GM19239 (cell line): ENCODE results near the gene GALNT16.
"Not testable (repeated sequence)": the region's sequence is repeated elsewhere in the genome, so short reads cannot be mapped to it uniquely, and the experiment has no call there.

ENCODE experiments used
- DNase-seq: peaks from one replicate; pipeline ENCODE4 v3.0.0; 2011; ENCODE audit warnings: low spot score; ENCODE audit not compliant: insufficient read length
- FAIRE-seq: peaks from 2 replicates; lab custom pipeline; 2011; peaks lifted over from hg19 to GRCh38; lab: Jason Lieb, UNC

Gene GALNT16

GRCh38 chr14:69281450-69282169 is 21.7 kb downstream of the GALNT16 start:
- DNase-seq (no peak), FAIRE-seq (no peak)

DNA sequence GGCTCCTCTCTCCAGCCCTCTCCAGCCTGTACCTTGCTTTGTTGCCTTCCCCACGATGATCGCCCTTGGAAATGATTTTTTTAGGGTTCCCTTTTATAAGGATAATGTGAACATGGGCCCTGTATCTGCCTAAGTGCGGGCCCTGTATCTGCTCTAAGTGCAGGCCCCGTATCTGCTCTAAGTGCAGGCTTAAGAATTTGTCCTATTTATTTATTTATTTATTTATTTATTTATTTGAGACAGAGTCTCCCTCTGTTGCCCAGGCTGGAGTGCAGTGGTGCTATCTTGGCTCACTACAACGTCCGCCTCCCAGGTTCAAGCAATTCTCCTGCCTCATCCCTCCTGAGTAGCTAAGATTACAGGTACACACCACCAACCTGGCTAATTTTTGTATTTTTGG is 22.5 kb downstream of the GALNT16 start:
- DNase-seq (no peak), FAIRE-seq (no peak)

DNA sequence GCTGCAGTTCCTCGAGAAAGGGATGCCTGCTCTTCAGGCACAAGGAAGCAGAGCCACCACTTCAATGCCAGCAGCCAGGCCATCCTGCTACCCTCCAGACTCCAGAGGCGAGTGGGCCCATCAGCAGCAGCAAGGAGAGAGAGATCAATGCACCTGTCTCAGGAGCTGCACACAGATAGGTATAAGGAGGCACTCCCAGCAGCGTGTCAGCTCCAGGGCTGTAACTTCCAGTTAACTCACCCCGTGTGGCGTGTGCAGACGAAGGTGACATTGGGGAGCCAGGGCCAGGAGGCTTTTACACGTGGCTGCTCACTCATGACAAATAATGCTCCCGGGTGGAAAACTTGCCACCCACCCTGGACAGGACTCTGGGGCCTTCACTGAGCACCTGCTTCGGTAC is 24.2 kb downstream of the GALNT16 start:
- DNase-seq (no peak), FAIRE-seq (no peak)

GRCh38 chr14:69285661-69286255 is 25.8 kb downstream of the GALNT16 start:
- DNase-seq: no peak
- no peak for FAIRE-seq

GRCh38 chr14:69287098-69288010 is 27.4 kb downstream of the GALNT16 start:
- DNase-seq: no peak
- no peak for FAIRE-seq

DNA sequence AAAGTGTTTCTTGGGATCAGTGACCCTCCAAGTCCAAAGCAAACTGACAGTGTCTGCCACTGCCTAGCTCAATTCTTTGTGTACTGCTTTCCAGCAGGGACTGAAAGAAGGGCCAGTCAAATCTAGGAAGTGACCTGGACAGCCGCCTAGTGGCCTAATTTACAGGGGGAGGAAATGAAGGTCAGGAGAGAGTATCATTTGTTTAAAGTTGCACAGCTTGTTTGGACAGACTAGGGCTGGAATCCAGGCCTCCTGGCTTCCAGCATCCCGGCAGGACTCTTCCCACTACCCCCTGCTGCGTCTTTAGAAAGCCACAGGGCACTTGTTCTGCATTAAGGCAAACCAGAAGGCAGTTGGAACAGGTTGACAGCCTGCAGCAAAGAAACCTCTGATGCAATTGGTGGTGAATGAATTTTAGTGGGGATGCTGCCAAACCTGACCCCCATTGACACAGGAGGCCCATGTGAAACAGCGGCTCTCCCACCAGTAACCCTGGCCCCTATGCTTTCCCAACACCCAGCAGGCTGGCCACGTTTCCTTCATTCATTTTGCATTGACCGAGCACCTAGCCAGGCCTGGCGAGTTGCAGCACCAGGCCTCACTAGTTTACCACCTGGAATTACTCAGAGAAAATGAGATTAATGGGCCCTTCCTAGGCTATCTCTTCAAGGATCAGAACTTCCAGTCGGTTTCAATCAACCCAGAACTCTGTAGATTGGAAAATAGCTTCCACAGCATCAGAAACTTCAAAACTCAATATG is 28.2 kb downstream of the GALNT16 start:
- FAIRE-seq (no peak), DNase-seq (no peak)

DNA sequence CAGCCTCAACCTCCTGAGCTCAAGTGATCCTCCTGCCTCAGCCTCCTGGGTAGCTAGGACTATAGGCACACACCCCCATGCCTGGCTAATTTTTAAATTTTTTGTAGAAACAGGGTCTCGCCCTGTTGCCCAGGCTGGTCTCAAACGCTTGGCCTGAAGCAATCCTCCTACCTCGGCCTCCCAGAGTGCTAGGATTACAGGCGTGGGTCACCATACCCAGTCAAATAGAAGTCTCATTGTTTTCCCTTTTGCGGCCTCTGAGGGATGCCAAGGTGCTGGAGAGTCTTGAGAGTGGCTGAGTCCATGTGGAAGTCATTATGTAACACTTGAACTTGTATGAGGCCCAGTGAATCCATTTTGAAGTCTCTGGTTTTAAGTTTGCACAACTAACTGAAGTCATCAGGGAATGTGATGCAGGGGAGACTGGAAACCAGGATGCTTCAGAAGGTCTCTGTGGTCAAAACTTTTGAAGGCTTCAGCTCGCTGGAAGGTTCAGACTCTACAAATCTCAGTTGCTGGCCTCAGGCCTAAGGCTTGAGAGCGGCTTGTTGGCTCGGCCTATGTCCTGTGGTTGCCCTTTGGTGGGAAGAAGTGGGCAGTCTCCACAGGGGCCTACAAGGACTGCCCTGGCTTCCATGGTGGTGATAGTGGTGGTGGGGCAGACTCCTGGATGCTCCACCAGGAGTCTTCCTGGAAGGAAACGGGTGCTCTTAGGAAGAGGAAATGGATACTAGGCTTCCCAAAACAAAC is 29.2 kb downstream of the GALNT16 start:
- no peak for FAIRE-seq
- no peak for DNase-seq

DNA sequence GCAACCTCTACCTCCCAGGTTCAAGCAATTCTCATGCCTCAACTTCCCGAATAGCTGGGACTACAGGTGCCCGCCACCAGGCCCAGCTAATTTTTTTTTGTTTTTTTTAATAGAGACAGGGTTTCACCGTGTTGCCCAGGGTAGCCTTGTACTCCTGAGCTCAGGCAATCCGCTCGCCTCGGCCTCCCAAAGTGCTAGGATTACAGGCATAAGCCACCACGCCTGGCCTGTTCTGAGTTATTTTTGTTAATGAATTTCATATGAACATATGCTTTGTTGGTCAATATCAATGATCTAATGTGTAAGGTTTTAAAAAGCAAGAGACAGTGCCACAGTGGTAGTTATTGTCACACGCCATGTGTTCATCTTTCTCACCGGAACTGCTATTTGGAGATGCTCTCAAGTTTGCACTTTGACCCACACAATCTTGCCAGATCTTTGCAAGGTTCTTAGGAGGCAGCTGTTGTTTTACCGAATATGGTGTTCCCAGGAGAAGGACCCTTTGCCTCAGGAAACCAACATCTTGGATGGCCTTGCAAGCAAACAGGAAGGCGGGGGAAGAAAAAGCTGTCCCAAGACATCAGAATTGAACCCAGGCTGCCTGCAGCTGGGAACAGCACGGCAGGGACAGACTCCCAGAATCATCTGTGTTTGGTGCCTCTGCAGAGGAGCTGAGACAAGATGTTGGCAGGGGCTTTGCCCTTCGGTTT is 30.0 kb downstream of the GALNT16 start:
- FAIRE-seq (no peak), DNase-seq (no peak)

DNA sequence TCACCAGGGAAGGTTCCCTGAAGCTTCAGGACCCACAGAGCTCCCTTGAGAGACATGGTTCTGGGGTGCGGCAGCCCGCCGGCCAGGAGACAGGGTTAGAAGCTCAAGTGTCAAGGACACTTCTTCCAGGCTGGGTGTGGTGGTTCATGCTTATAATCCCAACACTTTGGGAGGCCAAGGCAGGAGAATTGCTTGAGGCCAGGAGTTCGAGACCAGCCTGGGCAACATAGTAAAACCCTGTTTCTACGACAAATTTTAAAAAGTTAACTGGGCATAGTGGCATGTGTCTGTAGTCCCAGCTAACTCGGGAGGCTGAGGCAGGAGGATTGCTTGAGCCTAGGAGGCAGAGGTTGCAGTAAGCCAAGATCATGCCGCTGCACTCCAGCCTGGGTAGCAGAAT is 30.9 kb downstream of the GALNT16 start:
- not testable (repeated sequence) for DNase-seq, FAIRE-seq

GRCh38 chr14:69291396-69291795 is 31.4 kb downstream of the GALNT16 start:
- DNase-seq: no peak

DNA sequence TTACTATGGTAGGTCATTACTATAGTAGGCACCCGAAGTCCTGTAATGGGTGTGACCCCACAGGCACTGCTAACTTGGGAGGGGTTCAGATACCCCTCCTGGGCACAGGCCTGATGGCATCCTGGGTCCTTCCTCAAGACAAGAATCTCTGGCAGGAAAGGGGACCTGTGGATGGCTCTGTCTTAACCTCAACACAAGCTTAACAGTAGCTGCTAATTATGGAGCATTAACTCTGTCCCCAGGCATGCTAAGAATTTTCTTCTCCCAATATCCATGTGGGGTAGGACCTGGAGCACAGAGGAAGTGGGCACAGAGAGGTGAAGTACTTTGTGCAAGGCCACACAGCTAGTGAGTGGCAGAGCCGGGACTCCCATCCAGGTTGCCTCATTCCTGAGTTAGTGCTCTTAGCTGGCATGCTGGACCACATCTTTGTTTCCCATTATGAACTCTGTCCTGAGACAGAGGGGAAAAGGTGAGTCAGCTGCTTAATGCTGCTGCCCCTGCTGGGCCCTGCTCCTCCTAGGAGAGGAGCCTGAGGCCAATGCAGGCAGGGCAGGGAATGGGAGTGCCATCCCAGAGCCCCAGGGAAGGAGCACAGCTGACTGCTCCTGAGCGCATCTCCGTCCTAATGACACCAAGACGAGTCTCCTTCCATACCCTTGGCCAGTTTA is 32.1 kb downstream of the GALNT16 start:
- FAIRE-seq (no peak), DNase-seq (no peak)

More at GRCh38 chr14:69291396-69291795, 31.4 kb downstream of the GALNT16 start:
- FAIRE-seq: no peak

DNA sequence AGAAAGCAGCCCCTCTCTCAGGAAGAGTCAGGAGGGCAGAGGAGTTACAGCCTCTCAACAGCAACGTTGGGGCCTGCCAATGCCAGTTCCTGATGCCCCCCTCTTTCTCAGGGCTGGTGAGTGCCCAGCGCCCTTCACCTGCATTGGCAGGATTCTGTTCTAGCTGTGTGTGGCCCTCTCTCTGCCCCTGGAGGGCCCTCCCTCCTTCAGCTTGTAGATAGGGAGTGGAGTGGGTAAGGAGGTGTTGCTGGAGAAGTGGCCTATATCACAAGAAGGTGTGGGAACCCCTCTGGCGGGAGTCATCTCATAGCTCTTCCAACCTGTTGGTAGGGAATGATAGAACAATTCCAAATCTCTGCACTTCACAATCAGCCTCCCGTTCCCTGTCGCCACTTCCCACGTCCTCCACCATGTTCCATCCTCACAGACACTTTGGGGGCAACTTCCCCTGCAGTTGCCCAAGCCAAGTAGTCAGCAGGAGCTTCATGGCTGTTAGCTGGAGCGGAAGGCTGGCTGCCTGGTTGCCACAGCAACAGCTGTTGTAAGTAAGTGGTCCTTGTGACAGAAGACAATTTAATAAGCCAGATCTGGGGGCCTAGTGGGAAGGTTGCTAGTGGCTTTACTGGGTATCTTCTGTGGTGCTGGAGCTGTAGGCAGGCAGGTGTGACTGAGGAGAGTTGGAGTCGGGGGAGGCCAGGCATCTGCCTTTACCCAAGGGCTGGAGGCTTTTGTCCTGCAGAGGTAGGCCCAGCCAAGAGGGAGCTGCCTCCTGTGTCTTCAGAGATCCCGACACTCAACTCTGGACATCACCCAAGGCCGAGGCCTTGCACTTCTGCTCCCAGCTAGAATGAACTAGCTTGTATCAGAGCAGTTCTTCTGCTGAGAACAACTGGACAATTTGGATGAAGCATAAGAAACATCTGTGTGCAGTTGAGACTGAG is 38.4 kb downstream of the GALNT16 start:
- no peak for DNase-seq
- FAIRE-seq: no peak

DNA sequence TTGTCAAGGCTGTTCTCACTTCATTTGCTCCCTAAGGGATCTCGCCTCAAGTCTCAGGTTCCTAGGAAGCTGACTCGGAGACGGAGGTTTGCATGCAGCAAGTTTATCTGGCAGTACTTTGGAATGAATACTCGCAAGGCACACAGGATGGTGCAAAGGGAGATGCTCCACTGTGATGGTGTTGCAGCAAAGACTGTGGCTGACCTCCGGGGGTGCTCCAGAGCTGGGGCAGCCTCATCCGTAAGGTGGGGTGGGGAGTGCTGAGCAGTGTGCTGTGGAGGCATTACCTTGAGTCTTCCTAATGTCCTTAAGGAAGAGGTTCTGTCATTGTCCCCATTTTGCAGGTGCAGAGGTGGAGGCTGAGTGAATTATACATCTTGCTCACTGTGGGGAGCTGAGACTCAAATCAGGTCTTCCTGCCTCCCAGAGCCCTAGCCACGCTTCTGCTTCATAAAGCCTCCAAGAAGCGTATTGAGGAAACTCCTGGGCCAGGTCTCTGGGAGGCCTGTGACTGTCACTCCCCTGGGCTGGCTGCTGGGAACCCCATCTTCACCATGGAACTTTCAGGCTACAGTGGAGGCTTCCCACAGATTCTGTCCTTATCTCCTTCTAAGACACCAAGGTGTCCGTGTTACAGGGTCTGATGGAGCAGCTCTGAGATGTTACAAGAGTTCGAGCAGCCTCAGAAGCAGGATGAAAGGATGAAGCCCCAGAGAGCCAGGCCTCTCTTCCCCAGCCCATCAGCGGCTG is 39.5 kb downstream of the GALNT16 start:
- FAIRE-seq (no peak), DNase-seq (no peak)

- DNase-seq: no peak
- FAIRE-seq: no peak
Observed at GRCh38 chr14:69300601-69301221, 40.8 kb downstream of the GALNT16 start.

DNA sequence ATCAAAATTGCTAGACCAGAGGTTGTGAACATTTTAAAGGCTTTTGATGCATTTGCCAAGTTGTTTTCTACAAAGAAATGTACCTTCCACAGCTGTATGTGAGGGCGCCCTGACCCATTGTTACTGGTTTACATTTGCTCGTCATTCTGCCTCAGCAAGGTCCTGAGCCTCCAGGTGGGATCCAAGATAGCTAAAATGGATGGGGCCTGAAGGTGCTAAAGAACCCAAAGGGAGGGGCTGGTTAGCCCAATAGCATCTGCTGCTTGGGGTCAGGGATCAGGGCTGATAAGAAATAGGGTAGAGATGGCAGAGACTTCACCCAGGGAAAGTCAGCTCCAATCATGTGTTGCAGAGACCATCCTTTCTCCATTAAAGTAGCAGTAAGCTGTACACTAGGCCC is 43.1 kb downstream of the GALNT16 start:
- FAIRE-seq: no peak
- no peak for DNase-seq

- DNase-seq: no peak
Observed at GRCh38 chr14:69312608-69313007, 52.6 kb downstream of the GALNT16 start.

More at GRCh38 chr14:69312608-69313007, 52.6 kb downstream of the GALNT16 start:
- no peak for FAIRE-seq
